Stimulated activated CD4-positive, alpha-beta T cell treated with anti-CD3 and anti-CD28 coated beads, Interleukin-4, amount 100 ng/mL, for 4 hours (primary cell): ENCODE data around the gene TTLL11.
"Not testable (repeated sequence)": the region's sequence is repeated elsewhere in the genome, so short reads cannot be mapped to it uniquely, and the experiment has no call there.

Experiments used
- DNase-seq, 2 experiments: peaks; one replicate each; pipeline ENCODE4 v3.0.0-alpha.2; 2020

Gene TTLL11

GRCh38 chr9:122042056-122042455, 51.1 kb downstream of the TTLL11 start:
- no peak for DNase-seq

GRCh38 chr9:122040561-122041242, 52.4 kb downstream of the TTLL11 start:
- no peak for DNase-seq

GRCh38 chr9:122039234-122039633, 53.9 kb downstream of the TTLL11 start:
- DNase-seq = no peak

GRCh38 chr9:122036988-122037387, 56.1 kb downstream of the TTLL11 start:
- no peak for DNase-seq

- DNase-seq = no peak
Observed at GRCh38 chr9:122036408-122036807, 56.7 kb downstream of the TTLL11 start.

GRCh38 chr9:122033775-122034373, 59.2 kb downstream of the TTLL11 start:
- DNase-seq = no peak

- no peak for DNase-seq
Observed at GRCh38 chr9:122032346-122032745, 60.8 kb downstream of the TTLL11 start.

- no peak for DNase-seq
Observed at GRCh38 chr9:122031776-122032175, 61.3 kb downstream of the TTLL11 start.

GRCh38 chr9:122031157-122031556, 62.0 kb downstream of the TTLL11 start:
- no peak for DNase-seq

GRCh38 chr9:122030357-122030756, 62.8 kb downstream of the TTLL11 start:
- no peak for DNase-seq

GRCh38 chr9:122029898-122030297, 63.2 kb downstream of the TTLL11 start:
- no peak for DNase-seq

GRCh38 chr9:122028089-122028488, 65.0 kb downstream of the TTLL11 start:
- DNase-seq = no peak

- DNase-seq = no peak
Observed at GRCh38 chr9:122020398-122020797, 72.7 kb downstream of the TTLL11 start.

GRCh38 chr9:122016744-122017143, 76.4 kb downstream of the TTLL11 start:
- DNase-seq = no peak

- no peak for DNase-seq
Observed at GRCh38 chr9:122016309-122016708, 76.8 kb downstream of the TTLL11 start.

- no peak for DNase-seq
Observed at GRCh38 chr9:122015170-122015821, 77.8 kb downstream of the TTLL11 start.

GRCh38 chr9:122011818-122012498, 81.2 kb downstream of the TTLL11 start:
- no peak for DNase-seq

GRCh38 chr9:122008559-122008958, 84.5 kb downstream of the TTLL11 start:
- DNase-seq = no peak

GRCh38 chr9:122007837-122008236, 85.3 kb downstream of the TTLL11 start:
- DNase-seq = no peak

- DNase-seq = no peak
Observed at GRCh38 chr9:122005597-122005996, 87.5 kb downstream of the TTLL11 start.

GRCh38 chr9:122004589-122004988, 88.5 kb downstream of the TTLL11 start:
- DNase-seq = no peak

- DNase-seq = no peak
Observed at GRCh38 chr9:122001491-122002201, 91.5 kb downstream of the TTLL11 start.

- DNase-seq = not testable (repeated sequence)
Observed at GRCh38 chr9:122000526-122000925, 92.6 kb downstream of the TTLL11 start.
